Neuronal stem cell (in vitro differentiated cells): ENCODE data around the gene APLP2.
"Not testable (repeated sequence)": the region's sequence is repeated elsewhere in the genome, so short reads cannot be mapped to it uniquely, and the experiment has no call there.

ENCODE experiments used
- DNase-seq: peaks from one replicate; pipeline ENCODE4 v3.0.0-alpha.2; 2013; ENCODE audit warnings: low spot score
- H2AFZ ChIP-seq: one replicate; pipeline ENCODE4 v1.6.1; 2013; ENCODE audit warnings: mild to moderate bottlenecking, low read length, inconsistent platforms
- H2AK5ac ChIP-seq: 2 replicates; pipeline ENCODE4 v1.6.1; 2013; ENCODE audit warnings: low read depth, mild to moderate bottlenecking, inconsistent platforms, low read length, moderate library complexity, mixed read lengths
- H2BK120ac ChIP-seq: 2 replicates; pipeline ENCODE4 v1.6.1; 2013; ENCODE audit warnings: low read depth, mild to moderate bottlenecking, inconsistent platforms, low read length, moderate library complexity, mixed read lengths
- H2BK12ac ChIP-seq: one replicate; pipeline ENCODE4 v1.6.1; 2013; ENCODE audit warnings: low read length, inconsistent platforms
- H2BK15ac ChIP-seq: 2 replicates; pipeline ENCODE4 v1.6.1; 2013; ENCODE audit warnings: mild to moderate bottlenecking, low read length, inconsistent platforms, mixed read lengths
- H2BK5ac ChIP-seq: one replicate; pipeline ENCODE4 v1.6.1; 2013; ENCODE audit warnings: inconsistent platforms, mild to moderate bottlenecking, low read length, moderate library complexity
- H3K14ac ChIP-seq: one replicate; pipeline ENCODE4 v1.6.1; 2013; ENCODE audit warnings: low read length, inconsistent platforms
- H3K18ac ChIP-seq: 2 replicates; pipeline ENCODE4 v1.6.1; 2013; ENCODE audit warnings: low read length, inconsistent platforms
- H3K23ac ChIP-seq: 2 replicates; pipeline ENCODE4 v1.6.1; 2013; ENCODE audit warnings: low read depth, mild to moderate bottlenecking, mixed read lengths, low read length, inconsistent platforms; ENCODE audit not compliant: poor library complexity
- H3K27ac ChIP-seq: replicated peaks from 3 replicates; pipeline ENCODE4 v1.5.1; 2013; ENCODE audit warnings: low read length, inconsistent platforms
- H3K27me3 ChIP-seq, 3 experiments: 2 replicates each; pipeline ENCODE4 v1.6.1; 2013; ENCODE audit warnings: low read length in 3 of 3, mild to moderate bottlenecking in 2 of 3, inconsistent platforms in 1 of 3, low read depth in 1 of 3, mixed read lengths in 1 of 3, moderate library complexity in 1 of 3; ENCODE audit not compliant: control insufficient read depth in 3 of 3, insufficient read depth in 3 of 3
- H3K36me3 ChIP-seq, 2 donors: replicated peaks in 1 of 2; 2 replicates each; pipeline ENCODE4 v1.6.1; 2013; ENCODE audit warnings: low read length in 2 of 2; ENCODE audit not compliant: control insufficient read depth in 2 of 2, insufficient read depth in 2 of 2
- H3K4ac ChIP-seq: 2 replicates; pipeline ENCODE4 v1.6.1; 2013; ENCODE audit warnings: inconsistent platforms, mild to moderate bottlenecking, low read length, moderate library complexity
- H3K4me1 ChIP-seq, 2 donors: 1 replicate in 1 of 2; 2 replicates in 1 of 2; pipeline ENCODE4 v1.6.1; 2013; ENCODE audit warnings: low read length in 2 of 2, low read depth in 1 of 2; ENCODE audit not compliant: control insufficient read depth in 2 of 2, insufficient read depth in 1 of 2
- H3K4me2 ChIP-seq: one replicate; pipeline ENCODE4 v1.6.1; 2013; ENCODE audit warnings: mild to moderate bottlenecking, low read length, inconsistent platforms; ENCODE audit not compliant: insufficient read depth, poor library complexity, severe bottlenecking
- H3K4me3 ChIP-seq, 2 donors: 2 replicates each; pipeline ENCODE4 v1.5.1; 2013; ENCODE audit warnings: low read length in 2 of 2, mild to moderate bottlenecking in 2 of 2, inconsistent platforms in 1 of 2, moderate library complexity in 1 of 2
- H3K79me1 ChIP-seq: one replicate; pipeline ENCODE4 v1.6.1; 2013; ENCODE audit warnings: low read depth, mild to moderate bottlenecking, inconsistent platforms, low read length, moderate library complexity
- H3K9ac ChIP-seq: one replicate; pipeline ENCODE4 v1.6.1; 2013; ENCODE audit warnings: mild to moderate bottlenecking, low read depth, low read length, inconsistent platforms; ENCODE audit not compliant: poor library complexity
- H3K9me3 ChIP-seq, 2 donors: replicated peaks in 1 of 2; 2 replicates each; pipeline versions ENCODE3 to v1.6.1; 2013; ENCODE audit warnings: low read length in 2 of 2, mild to moderate bottlenecking in 2 of 2, inconsistent platforms in 1 of 2, low read depth in 1 of 2, mixed read lengths in 1 of 2, moderate library complexity in 1 of 2; ENCODE audit not compliant: control insufficient read depth in 2 of 2, insufficient read depth in 1 of 2
- H4K8ac ChIP-seq: one replicate; pipeline ENCODE4 v1.6.1; 2013; ENCODE audit warnings: low read depth, mild to moderate bottlenecking, inconsistent platforms, low read length, moderate library complexity
- H4K91ac ChIP-seq: one replicate; pipeline ENCODE4 v1.6.1; 2013; ENCODE audit warnings: low read length, low read depth, mild to moderate bottlenecking, inconsistent platforms; ENCODE audit not compliant: poor library complexity
- WGBS, 2 donors: extraction: QIAGEN DNeasy Blood & Tissue Kit; methylation state at CpG; one replicate each; pipeline ENCODE4 v1.1.7; 2013; ENCODE audit warnings: missing lambda C conversion rate in 2 of 2, mixed read lengths in 1 of 2; ENCODE audit not compliant: insufficient read length in 2 of 2, insufficient replicate concordance in 1 of 2; ENCODE audit errors: extremely low coverage in 2 of 2; 5-methylcytosine and 5-hydroxymethylcytosine counted together

Gene APLP2

GRCh38 chr11:130172001-130172400 lies 102.3 kb downstream of the APLP2 start:
- not testable (repeated sequence) for H3K79me1 ChIP-seq, H3K4me1 ChIP-seq, H3K14ac ChIP-seq, DNase-seq, H3K18ac ChIP-seq, H4K91ac ChIP-seq, H2BK120ac ChIP-seq, H2AFZ ChIP-seq, H4K8ac ChIP-seq, H3K23ac ChIP-seq, H3K36me3 ChIP-seq, H2BK15ac ChIP-seq, H3K9ac ChIP-seq, H3K4me3 ChIP-seq, H2AK5ac ChIP-seq, H3K27ac ChIP-seq, H2BK12ac ChIP-seq, H3K9me3 ChIP-seq, H3K4me2 ChIP-seq, H2BK5ac ChIP-seq, H3K4ac ChIP-seq
- no CpG with 5 or more reads among the region's 3 CpGs for WGBS, 2 donors
- H3K27me3 ChIP-seq: peaks cover 0 to 25% (median 0%) of the 10 kb centered on the region in 3 experiments

DNA sequence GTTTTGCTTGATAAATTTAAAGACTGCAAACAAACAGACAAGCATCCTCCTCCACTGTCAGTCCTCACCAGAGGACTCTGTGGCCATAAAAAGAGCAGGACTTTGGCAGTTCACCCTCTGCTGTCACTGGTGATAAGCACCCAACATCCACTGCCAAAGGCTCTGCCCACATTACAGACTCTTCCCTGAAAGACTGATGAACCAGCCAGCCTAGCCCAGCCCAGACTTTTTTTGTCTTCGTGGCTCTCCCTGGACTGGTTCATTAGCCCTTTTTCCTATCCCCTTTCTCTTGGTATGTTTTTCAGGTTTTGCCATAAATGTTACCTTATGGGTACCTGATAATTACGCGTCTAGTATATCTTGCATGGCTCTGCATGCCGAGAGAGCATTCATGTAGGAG lies 104.9 kb downstream of the APLP2 start:
- WGBS, 2 donors: no CpG with 5 or more reads among the region's 4 CpGs
- Histone ChIP-seq H2BK12ac (no peak overlapping the region), H2AK5ac (no peak overlapping the region), H3K4ac (no peak overlapping the region), H3K79me1 (no peaks in the 10 kb centered on the region), H3K9ac (no peak overlapping the region), H3K9me3 (peaks cover 0 to 2% of the 10 kb centered on the region in 2 donors), H2BK120ac (no peak overlapping the region), H2BK15ac (no peak overlapping the region), H2AFZ (no peak overlapping the region), H3K23ac (no peak overlapping the region), H3K36me3 (no peaks in the 10 kb centered on the region), H4K8ac (no peak overlapping the region), H3K14ac (no peak overlapping the region), H3K4me1 (no peaks in the 10 kb centered on the region), H3K4me3 (no peak overlapping the region), H3K27me3 (peaks cover 0 to 19% (median 0%) of the 10 kb centered on the region in 3 experiments), H3K18ac (no peak overlapping the region), H4K91ac (no peak overlapping the region), H2BK5ac (no peak overlapping the region), H3K27ac (no peak overlapping the region), H3K4me2 (no peak overlapping the region)
- DNase-seq: no peak

GRCh38 chr11:130175898-130176297 lies 106.2 kb downstream of the APLP2 start:
- no peak overlapping the region for H3K4me2 ChIP-seq
- no peak overlapping the region for H2BK12ac ChIP-seq
- H3K14ac ChIP-seq: no peak overlapping the region
- no peak overlapping the region for H3K18ac ChIP-seq
- H3K4ac ChIP-seq: no peak overlapping the region
- no peak overlapping the region for H4K91ac ChIP-seq
- no peak for DNase-seq
- no peaks in the 10 kb centered on the region for H3K4me1 ChIP-seq
- no peak overlapping the region for H3K4me3 ChIP-seq
- H2BK120ac ChIP-seq: no peak overlapping the region
- peaks cover 0 to 2% of the 10 kb centered on the region in 2 donors for H3K9me3 ChIP-seq
- peaks cover 0 to 6% (median 0%) of the 10 kb centered on the region in 3 experiments for H3K27me3 ChIP-seq
- no peak overlapping the region for H2AK5ac ChIP-seq
- no peak overlapping the region for H3K23ac ChIP-seq
- no peak overlapping the region for H4K8ac ChIP-seq
- H3K27ac ChIP-seq: no peak overlapping the region
- WGBS, 2 donors: no CpG with 5 or more reads among the region's 5 CpGs
- no peak overlapping the region for H2BK5ac ChIP-seq
- H3K79me1 ChIP-seq: no peaks in the 10 kb centered on the region
- no peak overlapping the region for H2BK15ac ChIP-seq
- no peak overlapping the region for H2AFZ ChIP-seq
- no peak overlapping the region for H3K9ac ChIP-seq
- H3K36me3 ChIP-seq: no peaks in the 10 kb centered on the region

GRCh38 chr11:130177782-130178181 lies 108.1 kb downstream of the APLP2 start:
- Histone ChIP-seq H3K4me1 (peaks cover 0 to 4% of the 10 kb centered on the region in 2 donors), H3K9me3 (peaks cover 0 to 2% of the 10 kb centered on the region in 2 donors), H3K23ac (no peak overlapping the region), H2BK120ac (no peak overlapping the region), H3K36me3 (no peaks in the 10 kb centered on the region), H3K4me3 (no peak overlapping the region), H3K79me1 (no peaks in the 10 kb centered on the region), H2AFZ (no peak overlapping the region), H2BK15ac (no peak overlapping the region), H4K91ac (no peak overlapping the region), H3K27me3 (peaks cover 0 to 5% (median 0%) of the 10 kb centered on the region in 3 experiments), H3K27ac (no peak overlapping the region), H4K8ac (no peak overlapping the region), H2BK12ac (no peak overlapping the region), H3K4ac (no peak overlapping the region), H3K9ac (no peak overlapping the region), H3K18ac (no peak overlapping the region), H2BK5ac (no peak overlapping the region), H3K14ac (no peak overlapping the region), H3K4me2 (no peak overlapping the region), H2AK5ac (no peak overlapping the region)
- DNase-seq: no peak
- WGBS, 2 donors: no CpG with 5 or more reads among the region's 10 CpGs
